Osteocyte (in vitro differentiated cells): ENCODE measurements around the gene IYD. TPM values are rescaled to one million over a fixed set of nuclear protein-coding genes. Genes with fewer than 3 reads are reported as not detected.
"Not testable (repeated sequence)": the region's sequence is repeated elsewhere in the genome, so short reads cannot be mapped to it uniquely, and the experiment has no call there.

Source experiments
- DNase-seq: peaks from one replicate; pipeline ENCODE4 v3.0.0; 2021; ENCODE audit warnings: mixed read lengths; ENCODE audit not compliant: unreplicated experiment; ENCODE audit errors: extremely low spot score
- H3K27ac Mint-ChIP-seq: one replicate; pipeline ENCODE4 v1.8.0; 2021; ENCODE audit warnings: mild to moderate bottlenecking, mixed read lengths; ENCODE audit not compliant: unreplicated experiment
- H3K27me3 Mint-ChIP-seq: one replicate; pipeline ENCODE4 v1.8.0; 2021; ENCODE audit warnings: mixed read lengths; ENCODE audit not compliant: unreplicated experiment
- H3K36me3 Mint-ChIP-seq: one replicate; pipeline ENCODE4 v1.8.0; 2021; ENCODE audit warnings: mixed read lengths; ENCODE audit not compliant: unreplicated experiment
- H3K4me1 Mint-ChIP-seq: one replicate; pipeline ENCODE4 v1.8.0; 2021; ENCODE audit warnings: mixed read lengths; ENCODE audit not compliant: unreplicated experiment
- H3K4me3 Mint-ChIP-seq: one replicate; pipeline ENCODE4 v1.8.0; 2021; ENCODE audit warnings: mild to moderate bottlenecking, moderate library complexity, mixed read lengths; ENCODE audit not compliant: unreplicated experiment
- H3K9me3 Mint-ChIP-seq: one replicate; pipeline ENCODE4 v1.8.0; 2021; ENCODE audit warnings: mixed read lengths; ENCODE audit not compliant: unreplicated experiment
- total RNA-seq: library from RNA; stranded (reverse); gene quantifications from 2 replicates; pipeline ENCODE4 v1.2.1, GENCODE V29; 2021
- TF ChIP-seq, protein P1 (sequence below): fragments of 200-600 bp; sonication (generic); IDR thresholded peaks from 2 replicates; pipeline ENCODE4 v1.5.0; 2021; ENCODE audit warnings: antibody characterized with exemption, mild to moderate bottlenecking, moderate library complexity

The IYD gene
- total RNA-seq, 1 donor from 2014 or later = not detected

DNA sequence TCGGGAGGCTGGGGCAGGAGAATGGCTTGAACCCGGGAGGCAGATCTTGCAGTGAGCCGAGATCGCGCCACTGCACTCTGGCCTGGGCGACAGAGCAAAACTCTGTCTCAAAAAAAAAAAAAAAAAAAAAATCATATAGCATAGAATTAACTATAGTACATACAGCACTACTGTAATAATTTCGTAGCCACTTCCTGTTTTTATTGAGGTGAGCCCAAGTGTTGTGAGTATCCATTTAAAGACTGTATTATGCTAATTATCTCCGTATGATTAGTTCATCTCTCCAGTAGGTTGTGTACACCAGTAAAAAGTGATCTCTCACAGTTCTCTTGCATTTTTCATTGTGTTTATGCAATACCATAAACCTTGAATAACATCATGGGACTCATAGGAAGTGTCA, 70.6 kb downstream of the IYD start:
- no peak for DNase-seq
- Mint-ChIP-seq H3K27ac (no peak overlapping the region), H3K4me3 (no peak overlapping the region), H3K36me3 (no peaks in the 10 kb centered on the region), H3K27me3 (peaks cover 17% of the 10 kb centered on the region), H3K9me3 (peaks cover 12% of the 10 kb centered on the region), H3K4me1 (no peaks in the 10 kb centered on the region)
- TF ChIP-seq, protein P1, sequence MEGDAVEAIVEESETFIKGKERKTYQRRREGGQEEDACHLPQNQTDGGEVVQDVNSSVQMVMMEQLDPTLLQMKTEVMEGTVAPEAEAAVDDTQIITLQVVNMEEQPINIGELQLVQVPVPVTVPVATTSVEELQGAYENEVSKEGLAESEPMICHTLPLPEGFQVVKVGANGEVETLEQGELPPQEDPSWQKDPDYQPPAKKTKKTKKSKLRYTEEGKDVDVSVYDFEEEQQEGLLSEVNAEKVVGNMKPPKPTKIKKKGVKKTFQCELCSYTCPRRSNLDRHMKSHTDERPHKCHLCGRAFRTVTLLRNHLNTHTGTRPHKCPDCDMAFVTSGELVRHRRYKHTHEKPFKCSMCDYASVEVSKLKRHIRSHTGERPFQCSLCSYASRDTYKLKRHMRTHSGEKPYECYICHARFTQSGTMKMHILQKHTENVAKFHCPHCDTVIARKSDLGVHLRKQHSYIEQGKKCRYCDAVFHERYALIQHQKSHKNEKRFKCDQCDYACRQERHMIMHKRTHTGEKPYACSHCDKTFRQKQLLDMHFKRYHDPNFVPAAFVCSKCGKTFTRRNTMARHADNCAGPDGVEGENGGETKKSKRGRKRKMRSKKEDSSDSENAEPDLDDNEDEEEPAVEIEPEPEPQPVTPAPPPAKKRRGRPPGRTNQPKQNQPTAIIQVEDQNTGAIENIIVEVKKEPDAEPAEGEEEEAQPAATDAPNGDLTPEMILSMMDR = no peak

DNA sequence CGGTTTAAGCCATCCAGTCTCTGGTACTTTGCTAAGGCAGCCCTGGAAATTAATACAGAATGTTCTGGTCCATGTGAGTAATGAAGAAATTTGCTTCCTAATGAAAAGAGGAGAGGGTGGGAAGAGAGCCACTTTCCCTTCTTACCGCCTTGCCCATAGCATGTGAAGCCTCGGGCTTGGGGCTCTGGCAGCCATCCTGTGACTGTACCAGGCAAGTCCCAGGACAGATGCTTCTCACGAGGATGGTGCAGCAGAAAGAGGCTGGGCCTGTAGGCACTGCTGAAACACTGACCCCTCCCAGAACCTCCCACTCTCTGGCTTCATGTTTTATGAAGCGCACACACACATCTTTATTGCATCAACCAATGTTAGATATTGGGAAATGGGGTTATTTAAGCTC, 74.8 kb downstream of the IYD start:
- no peak overlapping the region for H3K4me3 Mint-ChIP-seq
- no peak for DNase-seq
- H3K36me3 Mint-ChIP-seq = no peaks in the 10 kb centered on the region
- no peaks in the 10 kb centered on the region for H3K4me1 Mint-ChIP-seq
- peaks cover 15% of the 10 kb centered on the region for H3K27me3 Mint-ChIP-seq
- TF ChIP-seq, protein P1 = no peak
- H3K27ac Mint-ChIP-seq = no peak overlapping the region
- peaks cover 9% of the 10 kb centered on the region for H3K9me3 Mint-ChIP-seq

DNA sequence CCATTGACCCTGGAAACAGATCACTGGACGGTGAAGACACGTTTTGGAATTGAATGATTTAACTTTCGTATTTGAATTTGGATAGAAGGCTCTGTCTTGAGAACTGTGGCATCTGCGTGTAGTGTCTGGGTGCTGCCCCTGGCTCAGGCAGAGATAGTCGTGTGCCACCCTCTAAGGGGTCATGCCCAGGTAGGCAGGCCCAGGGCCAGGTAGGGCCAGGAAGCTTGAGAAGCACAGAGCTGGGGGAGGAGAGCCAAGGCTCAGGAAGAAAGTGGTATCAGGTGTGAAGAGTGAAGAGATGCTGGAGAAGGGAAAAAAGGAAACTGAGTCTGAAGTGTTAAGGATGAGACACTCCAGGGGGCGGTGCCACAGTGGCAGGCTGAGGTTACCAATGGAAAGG, 75.5 kb downstream of the IYD start:
- TF ChIP-seq, protein P1 = no peak
- peaks cover 13% of the 10 kb centered on the region for H3K27me3 Mint-ChIP-seq
- DNase-seq = no peak
- no peak overlapping the region for H3K4me3 Mint-ChIP-seq
- H3K9me3 Mint-ChIP-seq = peaks cover 7% of the 10 kb centered on the region
- H3K4me1 Mint-ChIP-seq = no peaks in the 10 kb centered on the region
- H3K27ac Mint-ChIP-seq = no peak overlapping the region
- no peaks in the 10 kb centered on the region for H3K36me3 Mint-ChIP-seq

DNA sequence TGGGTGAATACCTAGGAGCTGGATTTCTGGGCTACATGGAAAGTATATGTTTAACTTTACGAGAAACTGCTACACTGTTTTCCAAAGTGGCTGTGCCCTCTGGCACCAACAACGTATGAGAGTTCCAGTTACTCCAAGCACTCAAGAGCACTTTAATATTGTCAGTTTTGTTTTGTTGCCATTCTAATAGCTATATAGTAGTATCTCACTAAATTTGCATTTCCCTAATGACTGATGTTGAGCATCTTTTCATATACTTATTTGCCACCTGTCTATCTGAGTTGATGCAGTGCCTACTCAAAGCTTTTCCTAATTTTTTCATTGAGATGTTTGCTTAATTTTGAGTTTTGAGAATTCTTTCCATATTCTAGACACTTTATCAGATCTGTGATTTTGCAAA, 76.7 kb downstream of the IYD start:
- no peak overlapping the region for H3K4me3 Mint-ChIP-seq
- no peaks in the 10 kb centered on the region for H3K9me3 Mint-ChIP-seq
- H3K27me3 Mint-ChIP-seq = peaks cover 13% of the 10 kb centered on the region
- no peak for DNase-seq
- H3K27ac Mint-ChIP-seq = no peak overlapping the region
- no peaks in the 10 kb centered on the region for H3K36me3 Mint-ChIP-seq
- TF ChIP-seq, protein P1 = no peak
- H3K4me1 Mint-ChIP-seq = no peaks in the 10 kb centered on the region

DNA sequence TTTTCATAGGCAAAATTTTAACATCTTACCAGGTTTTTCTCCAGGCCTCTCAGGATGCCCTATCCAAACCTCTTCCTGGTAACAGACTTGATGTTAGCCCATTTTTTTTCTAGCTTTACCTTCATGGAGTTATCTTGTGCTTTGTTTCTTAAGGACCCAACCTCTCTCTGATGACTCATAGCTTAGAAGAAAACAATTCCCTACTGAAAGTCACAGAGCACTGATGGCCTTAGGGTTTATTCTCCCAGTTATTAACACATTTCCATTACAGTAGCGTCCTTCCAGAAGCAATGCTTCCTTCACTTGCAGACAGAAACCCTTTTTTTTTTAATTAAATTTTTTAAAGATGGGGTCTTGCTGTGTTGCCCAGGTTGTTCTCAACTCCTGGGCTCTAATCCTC, 79.4 kb downstream of the IYD start:
- TF ChIP-seq, protein P1 = no peak
- Mint-ChIP-seq H3K4me3 (no peak overlapping the region), H3K27me3 (peaks cover 11% of the 10 kb centered on the region), H3K9me3 (no peaks in the 10 kb centered on the region), H3K27ac (no peak overlapping the region), H3K36me3 (no peaks in the 10 kb centered on the region), H3K4me1 (peaks cover 3% of the 10 kb centered on the region)
- DNase-seq = no peak

DNA sequence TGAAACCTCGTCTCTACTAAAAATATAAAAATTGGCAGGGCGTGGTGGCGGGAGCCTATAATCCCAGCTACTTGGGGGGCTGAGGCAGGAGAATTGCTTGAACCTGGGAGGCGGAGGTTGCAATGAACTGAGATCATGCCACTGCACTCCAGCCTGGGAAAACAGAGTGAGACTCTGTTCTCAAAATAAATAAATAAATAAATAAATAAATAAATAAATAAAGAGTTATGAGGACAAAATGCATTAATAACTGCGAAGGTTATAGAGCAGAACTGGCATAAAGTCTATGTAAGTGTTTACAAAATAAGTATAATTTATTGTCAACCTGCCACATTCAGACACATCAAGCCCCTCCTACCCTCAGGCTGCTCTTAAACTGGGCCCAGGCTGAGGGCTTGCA, 80.2 kb downstream of the IYD start:
- not testable (repeated sequence) for DNase-seq

More for the DNA sequence above, 80.2 kb downstream of the IYD start:
- H3K36me3 Mint-ChIP-seq, H3K9me3 Mint-ChIP-seq, H3K27ac Mint-ChIP-seq, H3K4me3 Mint-ChIP-seq, H3K4me1 Mint-ChIP-seq: not testable (repeated sequence)
- H3K27me3 Mint-ChIP-seq = peaks cover 11% of the 10 kb centered on the region
